HEK293 (cell line): ENCODE measurements around the gene NPTXR.

Experiments
- ZNF239 ChIP-seq: fragments of 450-650 bp; formaldehyde crosslinking; IDR thresholded peaks from 2 replicates; pipeline ENCODE4 v1.5.1; 2016; ENCODE audit warnings: missing biosample characterization, missing genetic modification characterization
- ZNF366 ChIP-seq: fragments of 450-650 bp; formaldehyde crosslinking; conservative IDR thresholded peaks from 2 replicates; pipeline ENCODE4 v1.5.1; 2016; ENCODE audit warnings: missing biosample characterization, missing genetic modification characterization
- ZNF600 ChIP-seq: fragments of 450-650 bp; formaldehyde crosslinking; IDR thresholded peaks from 2 replicates; pipeline ENCODE4 v1.5.1; 2016; ENCODE audit warnings: missing biosample characterization, missing genetic modification characterization
- TF ChIP-seq, protein P1 (sequence below): fragments of 450-650 bp; formaldehyde crosslinking; conservative IDR thresholded peaks from 2 replicates; pipeline ENCODE4 v1.5.1; 2016; ENCODE audit warnings: low read depth, missing biosample characterization, missing genetic modification characterization

DNA sequence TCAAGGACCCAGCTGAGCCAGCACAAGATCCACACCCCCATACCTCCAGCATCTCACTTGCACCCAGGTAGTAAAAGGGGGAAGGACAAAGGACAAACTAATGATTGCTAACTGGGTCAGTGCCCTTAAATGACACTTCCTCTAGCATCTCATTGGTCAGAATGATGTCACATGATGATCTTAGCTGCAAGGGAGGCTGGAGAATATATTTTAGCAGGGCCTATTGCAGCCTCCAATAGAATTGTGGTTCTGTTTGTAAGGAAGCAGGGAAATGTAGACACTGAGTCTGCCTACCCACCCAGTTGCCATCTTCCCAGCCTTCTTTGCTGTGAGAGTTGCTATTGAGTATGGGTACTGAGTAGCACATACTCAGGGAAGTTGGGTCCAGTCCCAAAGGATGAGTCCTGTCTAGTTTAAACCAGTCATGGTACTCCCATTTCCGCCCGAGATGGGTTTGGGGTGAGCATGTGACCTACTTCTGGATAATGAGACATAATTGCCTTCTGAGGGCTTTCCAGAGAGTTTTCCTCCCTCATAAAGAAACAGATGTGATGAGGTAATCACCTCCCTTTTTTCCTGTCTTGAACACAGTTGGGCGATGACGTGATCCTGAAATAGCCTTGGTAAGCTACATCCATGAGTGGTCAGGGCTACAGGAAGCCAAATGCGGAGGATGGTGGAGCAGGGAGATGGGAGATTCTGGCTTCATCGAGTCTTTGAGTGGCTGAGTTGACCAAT lies 44.4 kb downstream of the NPTXR start:
- peak; percentile 95 for TF ChIP-seq ZNF366 (tag by site-specific recombination)
- TF ChIP-seq, protein P1, sequence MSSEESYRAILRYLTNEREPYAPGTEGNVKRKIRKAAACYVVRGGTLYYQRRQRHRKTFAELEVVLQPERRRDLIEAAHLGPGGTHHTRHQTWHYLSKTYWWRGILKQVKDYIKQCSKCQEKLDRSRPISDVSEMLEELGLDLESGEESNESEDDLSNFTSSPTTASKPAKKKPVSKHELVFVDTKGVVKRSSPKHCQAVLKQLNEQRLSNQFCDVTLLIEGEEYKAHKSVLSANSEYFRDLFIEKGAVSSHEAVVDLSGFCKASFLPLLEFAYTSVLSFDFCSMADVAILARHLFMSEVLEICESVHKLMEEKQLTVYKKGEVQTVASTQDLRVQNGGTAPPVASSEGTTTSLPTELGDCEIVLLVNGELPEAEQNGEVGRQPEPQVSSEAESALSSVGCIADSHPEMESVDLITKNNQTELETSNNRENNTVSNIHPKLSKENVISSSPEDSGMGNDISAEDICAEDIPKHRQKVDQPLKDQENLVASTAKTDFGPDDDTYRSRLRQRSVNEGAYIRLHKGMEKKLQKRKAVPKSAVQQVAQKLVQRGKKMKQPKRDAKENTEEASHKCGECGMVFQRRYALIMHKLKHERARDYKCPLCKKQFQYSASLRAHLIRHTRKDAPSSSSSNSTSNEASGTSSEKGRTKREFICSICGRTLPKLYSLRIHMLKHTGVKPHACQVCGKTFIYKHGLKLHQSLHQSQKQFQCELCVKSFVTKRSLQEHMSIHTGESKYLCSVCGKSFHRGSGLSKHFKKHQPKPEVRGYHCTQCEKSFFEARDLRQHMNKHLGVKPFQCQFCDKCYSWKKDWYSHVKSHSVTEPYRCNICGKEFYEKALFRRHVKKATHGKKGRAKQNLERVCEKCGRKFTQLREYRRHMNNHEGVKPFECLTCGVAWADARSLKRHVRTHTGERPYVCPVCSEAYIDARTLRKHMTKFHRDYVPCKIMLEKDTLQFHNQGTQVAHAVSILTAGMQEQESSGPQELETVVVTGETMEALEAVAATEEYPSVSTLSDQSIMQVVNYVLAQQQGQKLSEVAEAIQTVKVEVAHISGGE (tag by site-specific recombination) = no peak
- no peak for TF ChIP-seq ZNF600 (tag by site-specific recombination)
- no peak for TF ChIP-seq ZNF239 (tag by site-specific recombination)
